ENCODE measurements around the gene EBF3.

EBF3 gene

DNA sequence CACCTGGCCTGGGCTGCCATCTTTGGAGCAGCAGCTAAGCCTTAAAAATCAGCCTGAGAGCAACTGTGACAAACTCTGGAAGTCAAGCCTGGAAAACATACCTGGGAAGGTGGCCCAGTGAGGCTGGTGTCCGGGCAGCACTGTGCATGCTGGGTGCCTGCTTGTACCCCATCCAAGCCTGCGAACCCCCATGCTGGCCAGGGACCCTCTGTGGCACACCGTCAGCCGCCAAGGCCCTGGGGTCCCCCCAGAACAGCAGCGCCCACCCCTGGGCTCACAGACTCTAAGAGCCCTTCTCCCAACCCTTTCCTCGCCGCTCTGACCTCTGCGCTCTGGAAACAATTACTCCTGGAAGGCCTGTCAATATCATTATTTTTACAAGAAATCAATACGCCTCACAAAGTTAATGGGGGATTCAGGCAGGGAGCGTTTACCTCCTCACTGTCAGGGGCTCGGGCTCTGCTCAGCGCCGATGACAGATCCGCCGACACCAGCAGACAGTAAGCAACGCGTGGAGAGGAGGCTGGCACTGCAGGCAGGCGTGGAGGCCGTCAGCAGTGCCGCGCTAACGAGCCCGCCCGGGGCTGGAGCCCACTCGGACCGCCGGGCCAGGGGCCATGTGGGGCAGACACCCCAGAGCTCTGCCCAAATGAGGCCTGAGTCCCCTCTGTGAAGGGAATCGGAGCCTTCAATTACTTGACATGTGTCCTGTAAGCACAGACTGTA lies 54.4 kb downstream of the EBF3 start:
- no peak for DNase-seq

DNA sequence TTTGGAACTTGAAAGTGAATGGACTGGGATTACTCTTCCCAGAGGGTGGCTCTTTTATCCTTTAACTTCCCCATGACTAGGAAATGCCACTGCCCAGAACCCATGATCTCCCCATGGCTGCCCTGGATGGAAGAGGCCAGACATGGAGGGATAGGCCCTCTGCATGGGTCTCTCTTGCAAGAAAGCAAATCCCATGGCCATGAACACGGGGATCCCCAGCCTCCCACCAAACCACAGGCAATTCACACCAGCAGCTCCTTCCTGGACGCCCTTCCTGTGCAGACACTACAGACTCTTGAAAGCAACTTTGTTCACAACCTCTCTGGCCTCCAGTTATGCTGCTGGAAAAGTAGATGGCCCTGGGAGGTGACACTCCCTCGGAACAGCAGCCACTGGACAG lies 55.0 kb downstream of the EBF3 start:
- no peak for DNase-seq

DNA sequence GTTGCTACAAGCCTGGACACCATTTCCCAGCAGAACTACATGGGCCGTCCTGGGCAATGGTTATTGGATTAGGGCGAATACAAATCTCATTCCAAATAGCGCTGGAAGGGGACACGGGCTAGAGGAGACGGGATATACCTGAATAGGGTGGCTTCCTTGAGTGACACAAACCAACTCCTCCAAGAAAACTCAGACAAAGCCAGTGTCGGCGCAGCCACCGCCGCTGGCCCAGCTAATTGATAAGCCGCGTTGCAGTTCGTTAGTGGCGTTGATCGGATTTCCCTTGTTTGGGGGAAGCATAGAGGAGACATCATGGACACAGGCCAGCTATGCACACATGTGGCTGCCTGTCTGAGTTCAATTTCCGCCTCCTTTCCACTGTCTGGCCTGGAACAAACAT lies 55.7 kb downstream of the EBF3 start:
- no peak for DNase-seq

DNA sequence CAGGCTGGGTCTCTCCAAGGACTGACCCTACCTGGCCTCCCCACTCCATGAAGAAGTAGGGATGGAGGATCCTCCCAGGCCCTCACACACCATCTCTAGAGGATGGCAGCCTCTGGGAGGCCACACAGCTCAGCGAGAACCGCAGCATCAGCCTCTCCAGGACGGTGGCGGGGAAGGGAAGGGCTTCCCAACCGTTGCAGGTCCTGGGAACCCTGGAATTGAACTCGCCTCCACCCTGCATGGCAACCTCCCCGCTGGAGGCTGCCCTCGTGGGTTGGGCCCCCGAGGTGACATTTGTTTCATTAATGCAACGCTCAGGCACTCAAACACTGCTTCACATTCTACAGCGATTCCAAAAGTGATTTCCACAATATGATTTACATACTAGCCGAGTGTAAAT lies 58.5 kb downstream of the EBF3 start:
- no peak for DNase-seq

DNA sequence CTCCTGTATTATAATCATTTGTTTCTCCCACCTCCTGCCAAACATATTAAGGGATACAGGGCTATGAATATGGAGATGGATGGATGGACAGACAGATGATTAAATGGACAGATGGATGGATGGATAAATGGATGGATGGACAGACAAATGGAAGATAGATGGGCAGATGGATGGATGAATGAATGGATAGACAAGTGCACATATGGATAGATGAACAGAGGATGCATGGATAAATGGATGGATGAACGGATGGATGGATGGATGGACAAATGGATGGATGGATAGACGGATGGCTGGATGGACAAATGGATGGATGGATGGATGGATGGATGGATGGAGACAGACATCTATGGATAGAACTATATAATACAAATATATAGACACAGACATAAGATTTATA lies 59.8 kb downstream of the EBF3 start:
- DNase-seq = no peak

DNA sequence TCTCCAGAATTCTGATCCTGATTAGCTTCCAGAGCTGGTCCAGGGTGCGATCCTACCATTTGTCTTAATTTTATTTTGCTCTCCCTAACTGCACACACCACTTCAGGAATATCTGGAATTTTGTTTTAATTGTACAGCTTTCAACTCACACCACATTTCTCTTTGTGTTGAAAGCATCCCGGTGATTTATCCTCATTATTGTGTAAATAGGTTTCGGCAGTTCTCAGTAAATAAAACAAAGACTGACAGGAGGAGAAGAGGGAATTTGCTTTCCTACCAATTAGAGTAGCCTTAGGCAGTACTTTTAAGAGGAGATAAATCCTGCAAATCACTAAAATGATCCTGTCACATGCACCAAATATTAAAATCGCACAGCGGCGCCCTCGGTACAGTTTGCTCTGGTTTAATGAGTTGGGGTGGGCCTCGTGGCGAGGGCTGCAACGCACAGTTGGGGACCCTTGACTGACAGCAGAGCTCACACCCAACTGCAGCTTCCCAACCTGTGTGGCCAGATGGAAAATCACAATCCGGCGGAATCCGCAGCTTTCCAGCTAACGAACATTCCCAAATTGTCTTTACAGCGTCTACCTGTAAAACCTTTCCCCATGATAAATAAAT lies 62.6 kb downstream of the EBF3 start:
- no peak for DNase-seq

DNA sequence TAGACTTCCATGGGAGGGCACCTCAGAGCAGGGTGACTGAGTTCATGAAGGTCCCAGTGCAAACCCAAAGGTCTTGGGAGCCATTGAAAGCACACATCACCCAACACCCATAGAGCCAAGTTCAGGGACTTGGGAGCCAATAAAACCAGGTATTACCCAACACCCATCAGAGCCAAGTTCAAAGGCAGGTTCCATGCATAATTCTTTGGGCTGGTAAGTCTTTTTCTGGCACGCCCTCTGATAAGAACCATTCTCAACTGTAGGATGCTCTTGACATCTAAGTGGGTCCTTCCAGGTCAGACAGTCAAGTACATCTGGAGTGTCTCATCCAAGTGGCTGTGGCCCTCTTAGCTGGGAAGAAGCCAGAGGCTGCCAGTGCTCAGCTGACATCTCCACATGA lies 63.2 kb downstream of the EBF3 start:
- no peak for DNase-seq

DNA sequence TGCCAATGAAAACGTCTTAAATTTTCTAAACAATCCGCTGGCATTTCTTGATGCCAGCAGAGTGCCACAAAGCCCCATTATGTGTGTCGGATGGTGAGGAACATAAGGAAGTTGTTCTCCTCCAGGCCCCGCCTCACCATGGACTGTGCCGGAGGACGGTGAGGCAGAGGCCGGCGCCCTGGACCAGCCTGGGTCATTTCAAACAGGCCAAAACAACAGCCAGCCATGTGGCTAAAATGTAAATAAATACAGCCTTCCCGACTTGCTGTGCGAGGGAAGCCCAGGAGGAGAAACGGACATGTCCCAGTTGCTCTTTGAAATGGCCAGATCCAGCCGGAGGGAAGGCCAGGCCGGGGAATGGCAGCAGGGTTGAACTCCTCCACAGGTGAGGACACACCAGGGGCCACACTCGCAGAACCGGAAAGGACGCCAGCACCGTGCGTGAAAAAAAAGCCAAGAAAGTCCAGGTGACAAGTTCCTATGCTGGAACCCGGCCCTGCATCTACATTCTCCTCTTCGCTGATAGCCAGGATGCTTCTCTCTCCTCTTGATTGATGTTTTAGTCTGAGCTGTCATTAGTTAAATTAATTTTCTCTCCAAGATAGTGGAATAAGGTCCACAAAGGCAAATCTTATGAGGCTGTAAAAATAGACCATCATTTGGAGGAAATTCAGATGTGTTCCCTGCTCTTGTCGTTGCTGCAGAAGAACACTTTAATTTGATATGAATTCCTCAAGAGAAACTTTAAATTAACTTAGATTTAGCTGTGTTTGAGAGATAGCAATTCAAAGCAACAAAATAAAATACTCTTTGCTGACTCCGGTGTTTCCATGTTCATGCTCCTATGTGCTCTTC lies 64.6 kb downstream of the EBF3 start:
- no peak for DNase-seq

DNA sequence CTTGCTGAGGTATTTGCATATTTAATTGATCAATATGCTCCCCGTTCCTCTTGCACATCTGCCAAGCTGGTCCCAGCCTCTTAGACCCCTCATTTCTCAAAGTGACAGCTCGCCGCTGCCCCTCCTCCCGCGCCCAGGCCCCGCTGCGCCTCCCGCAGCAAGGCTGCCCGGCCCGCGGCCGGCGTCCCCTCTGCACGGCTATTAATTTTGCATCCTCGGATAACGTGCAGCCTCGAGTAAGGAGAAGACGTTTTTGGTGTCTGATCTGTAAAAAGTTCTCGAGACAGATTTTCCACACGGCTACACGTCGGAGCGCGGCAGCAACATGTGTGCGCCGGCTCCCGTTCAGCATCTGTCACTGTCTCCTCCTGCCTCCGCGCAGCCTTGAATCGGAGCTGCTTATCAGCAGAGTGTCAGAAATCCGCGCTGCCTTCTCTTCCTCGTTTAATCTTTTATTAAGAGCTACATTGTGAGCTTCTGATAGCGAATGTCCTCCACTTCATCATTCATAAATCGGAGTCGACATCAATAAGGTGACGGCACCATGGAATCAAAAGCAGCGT lies 65.3 kb downstream of the EBF3 start:
- no peak for DNase-seq

DNA sequence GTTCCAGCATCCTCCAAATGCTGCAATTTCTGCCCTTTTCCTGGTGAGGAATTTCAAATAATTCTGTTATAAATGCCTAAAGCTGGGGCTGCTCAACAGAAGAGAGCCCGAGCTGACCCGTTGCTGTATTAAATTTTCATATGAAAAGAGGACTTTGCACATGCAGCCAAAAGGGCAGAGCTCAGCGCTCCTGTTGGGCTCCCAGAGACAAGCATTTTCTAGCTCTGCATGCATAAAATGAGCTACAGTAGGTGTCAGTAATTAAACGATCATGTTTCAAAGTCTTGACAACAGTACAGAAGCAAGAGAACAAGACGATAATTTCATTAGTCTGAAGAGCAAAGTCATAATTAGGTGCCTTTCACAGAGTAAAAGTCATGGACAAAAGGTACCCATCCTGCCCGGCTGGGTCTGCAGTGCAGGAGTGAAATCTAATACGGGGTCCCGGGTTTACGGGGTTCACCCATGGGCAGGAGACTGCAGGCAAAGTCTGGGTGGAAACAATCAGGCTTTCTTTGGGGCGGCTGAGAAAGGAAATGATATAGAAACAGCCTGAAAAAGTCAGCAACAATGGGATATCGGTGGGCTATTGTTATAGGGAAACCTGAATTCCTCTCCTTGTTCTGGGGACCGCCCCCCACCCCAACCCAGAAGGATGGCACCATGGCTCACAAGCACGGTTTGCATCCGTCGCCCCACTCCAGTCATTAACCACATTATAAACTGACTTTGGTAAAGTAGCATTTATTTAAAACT lies 66.0 kb downstream of the EBF3 start:
- no peak for DNase-seq

DNA sequence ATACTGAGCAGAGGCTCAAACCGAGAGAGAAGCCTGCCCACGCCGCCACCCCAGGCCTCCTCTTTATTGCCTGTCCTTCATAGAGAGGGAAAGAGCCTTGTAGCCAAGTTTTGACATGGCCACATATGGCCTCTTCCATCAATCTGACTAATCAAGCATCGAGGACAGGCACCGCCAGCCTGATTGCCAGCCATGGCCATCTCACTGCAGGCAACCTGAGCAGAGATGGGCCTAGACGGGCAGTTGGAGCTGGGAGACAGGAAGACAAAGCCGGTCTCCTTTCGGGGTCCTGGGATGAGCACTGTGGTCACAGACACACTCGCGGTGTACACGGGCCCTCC lies 67.2 kb downstream of the EBF3 start:
- DNase-seq = no peak

DNA sequence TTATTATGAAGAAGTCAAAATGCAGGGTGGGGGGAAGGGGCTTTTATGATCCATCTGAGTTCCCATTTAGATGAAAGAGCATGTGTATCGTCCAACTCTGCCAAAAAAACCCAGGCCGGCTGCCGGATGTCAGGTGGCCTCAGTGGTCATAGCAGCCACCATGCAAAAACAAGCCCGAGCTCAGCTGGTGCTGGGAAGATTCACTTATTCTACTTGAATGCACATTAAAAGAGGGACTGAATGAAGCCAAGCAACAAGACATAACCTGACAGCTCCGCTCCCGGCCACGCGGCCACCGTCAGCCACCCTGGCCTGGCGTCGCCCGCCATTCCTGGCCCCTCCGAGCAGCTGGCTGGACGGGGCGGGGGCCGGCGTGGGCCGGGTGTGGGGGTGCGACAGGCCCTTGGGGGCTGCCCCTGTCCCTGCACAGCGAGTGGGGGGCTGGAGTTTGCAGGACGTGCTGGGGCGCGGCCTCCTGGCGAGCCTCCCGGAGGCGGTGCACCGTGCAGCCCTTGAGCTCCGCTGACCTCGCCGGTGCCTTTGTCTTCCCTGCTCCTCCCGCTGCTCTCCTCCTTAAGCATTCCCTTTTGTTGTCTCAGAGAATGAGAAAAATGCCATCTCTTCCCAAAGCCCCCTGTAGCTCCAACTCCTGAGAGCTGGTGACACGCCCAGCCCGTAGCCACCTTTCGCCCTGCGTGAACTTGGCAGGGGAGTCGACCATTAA lies 67.8 kb downstream of the EBF3 start:
- DNase-seq = no peak

DNA sequence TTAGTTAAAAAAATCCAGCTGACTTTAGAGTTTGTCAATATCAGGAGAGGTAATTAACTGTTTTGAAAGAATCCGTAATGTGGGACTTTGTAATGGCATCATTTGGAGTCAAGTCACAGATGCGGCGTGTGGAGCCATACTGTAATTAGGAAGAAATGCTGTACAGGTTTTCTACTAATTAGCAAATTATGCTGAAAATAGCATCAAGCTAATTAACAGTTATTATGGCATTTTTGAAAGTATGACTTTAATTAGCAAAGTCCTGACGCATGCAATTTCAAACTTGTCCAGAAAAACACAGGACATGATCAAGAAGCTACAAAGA lies 68.3 kb downstream of the EBF3 start:
- DNase-seq = no peak

DNA sequence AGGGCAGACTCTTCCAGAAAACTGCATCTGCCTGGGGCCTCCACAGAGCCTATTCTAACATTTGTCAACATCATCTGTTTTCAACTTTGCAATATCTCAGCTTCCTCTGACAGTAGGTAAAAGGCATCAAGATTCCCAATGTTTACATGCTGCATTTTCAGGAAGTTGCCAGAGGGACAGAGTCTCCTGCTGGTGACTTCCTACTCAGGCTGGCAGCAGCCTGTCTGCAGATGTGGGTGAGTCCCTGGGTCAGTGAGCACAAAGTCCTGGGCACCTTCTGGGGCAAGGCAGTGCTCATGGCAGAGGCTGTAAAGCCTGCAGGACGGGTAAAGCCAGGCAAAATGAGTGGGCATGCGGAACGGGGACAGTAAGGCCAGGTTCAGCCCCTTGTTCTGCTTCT lies 69.4 kb downstream of the EBF3 start:
- DNase-seq = no peak

DNA sequence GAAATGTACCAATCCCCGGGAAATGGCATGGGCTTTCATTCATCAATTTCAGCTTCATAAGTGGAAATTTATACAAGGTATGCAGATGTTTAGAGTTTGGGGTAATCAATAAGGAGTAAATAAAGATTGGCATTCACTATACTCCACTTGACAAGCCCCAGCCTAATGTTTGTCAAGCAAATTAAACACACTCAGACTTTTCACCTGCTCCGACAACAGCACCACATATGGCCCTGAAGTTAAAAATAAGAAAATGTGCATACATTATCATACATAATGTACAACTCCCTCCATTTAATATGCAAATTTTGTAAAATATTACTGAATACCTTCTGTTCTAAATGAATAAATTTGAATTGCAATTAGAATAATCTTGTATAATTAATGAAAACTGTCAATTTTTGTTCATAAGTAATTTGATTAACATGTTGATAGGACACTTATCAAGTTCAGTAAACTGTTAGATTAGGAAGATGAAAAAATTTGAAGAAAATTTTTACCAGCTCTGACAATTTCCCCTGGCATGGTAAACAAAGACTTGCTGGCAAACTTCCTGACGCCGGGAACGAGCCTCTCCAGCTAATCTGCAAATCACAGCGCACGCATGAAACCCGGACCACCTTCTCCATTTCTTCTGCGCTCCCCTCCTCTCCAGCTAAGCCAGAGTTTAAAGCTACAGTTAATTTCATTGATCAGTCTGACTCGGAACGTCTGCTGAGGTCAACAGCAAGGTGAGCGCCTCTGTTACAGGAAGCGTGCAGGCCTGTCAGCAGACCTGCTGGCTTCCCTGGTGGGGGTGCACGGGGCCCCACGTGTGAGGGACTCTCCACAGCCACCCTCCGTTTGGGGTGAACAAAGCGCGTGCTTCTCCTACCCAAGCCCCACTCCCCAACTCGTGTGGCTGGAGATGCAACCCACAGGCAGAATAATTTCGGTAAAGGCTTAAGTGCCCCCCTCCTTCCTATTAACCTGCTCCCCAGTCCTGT lies 70.7 kb downstream of the EBF3 start:
- no peak for DNase-seq

DNA sequence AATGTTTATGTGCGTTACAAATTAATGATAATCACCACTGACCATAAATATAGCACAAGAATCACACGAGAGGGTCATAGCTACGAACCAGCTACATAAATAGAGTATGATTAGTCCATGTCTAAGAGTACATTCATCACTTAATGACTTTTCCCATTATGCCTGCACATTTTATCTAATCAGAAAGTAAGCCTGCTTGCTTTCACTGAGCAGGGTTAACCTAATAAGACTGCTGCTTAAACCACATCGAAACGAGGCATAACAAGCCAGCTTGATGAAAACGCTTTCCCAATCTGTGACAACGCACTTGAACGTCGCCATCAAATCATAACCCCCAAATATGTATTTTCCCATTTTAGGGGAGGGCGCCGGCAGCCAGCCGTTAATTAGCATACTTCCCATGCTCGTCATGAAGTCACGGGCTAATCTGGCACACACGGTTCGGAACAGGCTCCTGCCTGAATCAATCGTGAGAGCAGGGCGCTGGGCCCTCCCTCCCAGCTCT lies 71.5 kb downstream of the EBF3 start:
- no peak for DNase-seq

DNA sequence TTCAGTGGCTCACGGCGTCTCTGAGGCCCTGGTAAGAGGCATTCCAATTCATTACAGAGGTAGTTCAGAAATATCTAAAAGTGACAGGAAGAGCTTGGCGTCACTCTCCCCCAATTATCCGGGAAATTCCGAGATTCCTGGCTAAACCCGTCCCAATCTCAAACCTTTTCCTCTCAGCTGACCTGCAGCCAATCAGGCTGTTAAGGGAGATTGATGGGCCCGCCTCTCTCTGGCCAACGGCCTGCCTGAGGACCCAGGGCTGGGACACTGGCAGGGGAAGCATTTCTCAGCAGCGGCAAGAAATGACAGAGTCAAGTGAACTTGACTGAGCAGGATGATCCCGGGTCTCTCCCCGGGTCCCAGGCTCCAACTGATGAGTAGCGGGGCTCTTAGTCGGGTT lies 72.3 kb downstream of the EBF3 start:
- DNase-seq = no peak

DNA sequence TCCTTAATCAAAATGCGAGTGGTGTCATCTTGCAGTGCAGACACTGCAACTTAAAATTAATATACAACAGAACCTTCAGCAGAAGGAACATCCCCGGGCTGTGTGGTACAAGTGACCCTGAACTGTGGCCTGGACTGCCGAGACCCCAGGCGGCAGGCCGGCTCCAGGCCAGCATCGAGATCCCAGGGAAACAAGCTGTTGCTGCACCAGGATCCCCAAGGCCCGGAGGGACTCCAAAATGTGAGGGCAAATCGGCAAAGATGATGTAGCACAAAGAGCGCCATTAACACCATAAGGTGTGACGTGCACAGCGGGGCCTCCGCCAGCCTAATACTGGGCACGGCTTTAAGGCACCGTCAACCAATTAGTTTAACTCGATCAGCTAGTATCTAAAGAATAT lies 73.9 kb downstream of the EBF3 start:
- no peak for DNase-seq

DNA sequence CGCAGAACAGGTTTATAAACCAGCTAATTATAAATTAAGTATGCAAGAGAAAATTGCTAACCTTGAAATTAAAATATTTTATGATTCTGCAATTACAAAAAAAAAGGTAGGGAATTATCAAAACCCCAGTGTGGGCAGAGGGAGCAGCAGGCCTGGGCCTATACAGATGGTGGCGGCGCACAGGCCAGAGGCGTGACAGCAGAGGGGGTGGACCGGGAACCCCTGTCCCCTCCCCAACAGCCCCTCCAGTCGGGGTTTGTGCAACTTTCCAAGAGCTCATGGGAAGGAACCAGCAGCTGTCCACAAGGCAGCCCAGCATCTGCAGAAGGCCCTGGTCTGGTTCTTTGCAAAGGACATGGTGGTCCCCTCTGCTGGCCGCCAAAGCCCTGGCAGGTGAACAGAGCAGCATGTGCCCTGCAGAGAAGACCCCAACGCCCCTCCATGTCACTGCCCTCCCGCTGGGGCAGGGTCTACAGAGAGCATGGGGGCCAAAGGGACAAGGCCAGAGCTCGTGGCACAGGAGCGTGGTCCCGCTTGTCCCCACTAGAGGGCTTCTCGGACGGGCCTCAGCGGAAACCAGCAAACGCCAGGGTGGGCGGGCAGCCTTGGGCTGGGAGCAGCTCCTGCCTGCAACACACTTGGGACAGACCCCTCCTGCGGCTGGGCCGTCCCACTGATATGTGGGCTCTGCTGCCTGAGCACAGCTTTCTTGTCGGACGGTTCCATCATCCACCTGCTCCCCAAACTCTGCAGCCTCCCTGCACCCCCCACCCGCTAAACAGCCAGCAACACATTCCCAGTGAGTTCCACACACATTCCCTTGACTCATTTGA lies 75.1 kb downstream of the EBF3 start:
- peak; percentile 6 for DNase-seq

Data from CD4-positive, alpha-beta T cell treated with Interleukin-4 for 4 hours (primary cell).